MM.1S (cell line): ENCODE data around the gene ANKUB1.

Experiments
- EZH2 ChIP-seq: fragments of 300-600 bp; sonication (generic); optimal IDR thresholded peaks from 2 replicates; pipeline ENCODE3; 2017; ENCODE audit warnings: low read depth, mild to moderate bottlenecking, antibody characterized with exemption, low read length, mixed read lengths
- EZH2phosphoT487 ChIP-seq: fragments of 300-600 bp; sonication (generic); IDR thresholded peaks from 2 replicates; pipeline ENCODE4 v1.6.1; 2018; ENCODE audit warnings: antibody characterized with exemption, low read length
- TF ChIP-seq, protein P1 (sequence below): fragments of 300-600 bp; sonication (generic); IDR thresholded peaks from 2 replicates; pipeline ENCODE4 v1.5.1; 2016; ENCODE audit warnings: antibody characterized with exemption, low read length, mixed read lengths

DNA sequence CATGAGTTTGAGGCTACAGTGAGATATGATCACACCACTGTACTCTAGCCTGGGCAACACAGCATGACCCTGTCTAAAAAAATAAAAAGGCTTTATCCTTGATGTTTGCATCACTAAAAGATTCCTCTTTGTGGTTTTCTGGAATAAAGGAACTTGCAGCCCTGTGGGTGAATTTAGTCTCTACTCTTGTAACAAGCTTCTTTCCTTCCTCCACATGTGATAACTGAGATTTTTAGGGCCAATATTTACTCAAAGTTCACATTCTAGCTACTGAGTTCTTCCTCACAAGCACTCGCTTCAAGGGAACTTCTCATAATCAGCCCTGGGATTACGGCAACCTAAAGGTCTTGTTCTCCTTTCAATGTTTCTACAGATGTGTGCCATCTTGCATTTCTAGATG lies 64.7 kb downstream of the ANKUB1 start:
- TF ChIP-seq, protein P1, sequence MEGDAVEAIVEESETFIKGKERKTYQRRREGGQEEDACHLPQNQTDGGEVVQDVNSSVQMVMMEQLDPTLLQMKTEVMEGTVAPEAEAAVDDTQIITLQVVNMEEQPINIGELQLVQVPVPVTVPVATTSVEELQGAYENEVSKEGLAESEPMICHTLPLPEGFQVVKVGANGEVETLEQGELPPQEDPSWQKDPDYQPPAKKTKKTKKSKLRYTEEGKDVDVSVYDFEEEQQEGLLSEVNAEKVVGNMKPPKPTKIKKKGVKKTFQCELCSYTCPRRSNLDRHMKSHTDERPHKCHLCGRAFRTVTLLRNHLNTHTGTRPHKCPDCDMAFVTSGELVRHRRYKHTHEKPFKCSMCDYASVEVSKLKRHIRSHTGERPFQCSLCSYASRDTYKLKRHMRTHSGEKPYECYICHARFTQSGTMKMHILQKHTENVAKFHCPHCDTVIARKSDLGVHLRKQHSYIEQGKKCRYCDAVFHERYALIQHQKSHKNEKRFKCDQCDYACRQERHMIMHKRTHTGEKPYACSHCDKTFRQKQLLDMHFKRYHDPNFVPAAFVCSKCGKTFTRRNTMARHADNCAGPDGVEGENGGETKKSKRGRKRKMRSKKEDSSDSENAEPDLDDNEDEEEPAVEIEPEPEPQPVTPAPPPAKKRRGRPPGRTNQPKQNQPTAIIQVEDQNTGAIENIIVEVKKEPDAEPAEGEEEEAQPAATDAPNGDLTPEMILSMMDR: no peak
- TF ChIP-seq EZH2: no peak
- TF ChIP-seq EZH2phosphoT487: no peak
